ENCODE measurements around the gene IQCC. TPM values are rescaled to one million over a fixed set of nuclear protein-coding genes. Genes with fewer than 3 reads are reported as not detected.

IQCC gene
- total and polyA plus RNA-seq, 4 donors = 0.50 to 2.4 (median 1.0) TPM

DNA sequence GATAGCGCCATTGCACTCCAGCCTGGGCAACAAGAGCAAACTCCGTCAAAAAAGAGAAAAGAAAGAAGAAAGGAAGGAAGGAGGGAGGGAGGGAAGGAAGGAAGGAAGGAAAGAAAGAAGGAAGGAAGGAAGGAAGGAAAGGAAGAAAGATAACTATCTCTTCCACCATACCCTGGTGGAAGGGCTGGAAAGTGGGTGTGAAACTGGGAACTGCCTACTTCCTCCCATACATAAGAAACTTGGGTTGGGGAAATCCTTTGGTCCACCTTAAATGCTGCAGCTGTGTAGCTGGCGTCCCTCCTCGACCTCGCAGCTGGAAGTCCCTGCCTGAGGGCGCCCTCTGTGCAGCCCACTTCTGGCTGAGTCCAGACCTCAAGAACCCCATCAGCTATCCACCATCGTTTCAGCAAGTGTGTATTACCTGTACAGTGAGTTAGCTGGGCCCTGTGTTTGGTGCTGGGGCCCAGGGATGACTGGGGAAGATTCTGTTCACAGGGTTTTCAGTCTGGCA is 36.9 kb downstream of the IQCC start:
- Histone ChIP-seq H3K36me3 (ENCODE audit: control insufficient read depth in 1 of 2, insufficient read depth in 2 of 2, low read length in 1 of 2) (no peaks in the 10 kb centered on the region), H3K27ac (ENCODE audit: low read depth in 1 of 2, low read length in 2 of 2) (no peak overlapping the region), H3K9me3 (ENCODE audit: control insufficient read depth, low read length) (no peaks in the 10 kb centered on the region), H3K4me3 (ENCODE audit: low read length in 2 of 2) (no peak overlapping the region), H3K4me1 (ENCODE audit: control insufficient read depth in 1 of 2, insufficient read depth in 2 of 2, low read length in 2 of 2) (no peaks in the 10 kb centered on the region), H3K27me3 (ENCODE audit: control insufficient read depth in 1 of 2, insufficient read depth in 2 of 2, low read length in 1 of 2) (no peaks in the 10 kb centered on the region)
- no peak for ATAC-seq (ENCODE audit: low FRiP score)
- intact Hi-C loops (cut with DNase I) = no loop called here
- peak in 1 of 2 donors; percentile 50 for DNase-seq
- 22 to 27% methylated on average over 7 of the region's 7 CpGs for WGBS, 2 donors

DNA sequence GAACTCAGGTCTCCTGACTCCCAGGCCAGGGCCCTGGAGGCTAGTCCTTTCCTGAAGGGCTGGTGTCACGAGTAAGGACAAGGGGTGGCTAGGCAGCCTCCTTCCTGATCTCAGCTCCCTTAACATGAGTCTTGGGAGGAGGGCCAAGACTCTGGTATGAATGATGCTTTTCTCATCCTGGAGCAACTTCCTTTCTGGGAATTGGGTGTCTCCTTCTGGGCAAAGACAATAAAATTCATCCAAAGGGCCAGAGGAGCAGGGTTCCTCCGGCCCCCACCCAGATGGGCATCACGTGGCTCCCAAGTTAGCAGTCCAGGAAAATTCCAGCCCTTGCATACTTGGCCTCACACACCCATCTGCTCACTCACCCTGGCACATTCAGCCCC is 41.4 kb downstream of the IQCC start, which contains the start of gene FAM167B:
TSS of gene FAM167B (plus strand) at position 335 of the 386 bp plus-strand sequence. CDS start 200 bp downstream, outside the sequence.
- H3K36me3 ChIP-seq (ENCODE audit: control insufficient read depth in 1 of 2, insufficient read depth in 2 of 2, low read length in 1 of 2) = no peaks in the 10 kb centered on the region
- ATAC-seq (ENCODE audit: low FRiP score) = peak; percentile 70
- WGBS, 2 donors = 46 to 58% methylated on average over 3 of the region's 3 CpGs
- peak; percentile 59 to 80 for DNase-seq
- H3K27ac ChIP-seq (ENCODE audit: low read depth in 1 of 2, low read length in 2 of 2) = no peak within 1 kb of the TSS
- intact Hi-C loops (cut with DNase I) = no loop called here
- H3K4me3 ChIP-seq (ENCODE audit: low read length in 2 of 2) = no peak within 1 kb of the TSS
- no peaks in the 10 kb centered on the region for H3K9me3 ChIP-seq (ENCODE audit: control insufficient read depth, low read length)
- no peaks in the 10 kb centered on the region for H3K27me3 ChIP-seq (ENCODE audit: control insufficient read depth in 1 of 2, insufficient read depth in 2 of 2, low read length in 1 of 2)
- H3K4me1 ChIP-seq (ENCODE audit: control insufficient read depth in 1 of 2, insufficient read depth in 2 of 2, low read length in 2 of 2) = no peaks in the 10 kb centered on the region

DNA sequence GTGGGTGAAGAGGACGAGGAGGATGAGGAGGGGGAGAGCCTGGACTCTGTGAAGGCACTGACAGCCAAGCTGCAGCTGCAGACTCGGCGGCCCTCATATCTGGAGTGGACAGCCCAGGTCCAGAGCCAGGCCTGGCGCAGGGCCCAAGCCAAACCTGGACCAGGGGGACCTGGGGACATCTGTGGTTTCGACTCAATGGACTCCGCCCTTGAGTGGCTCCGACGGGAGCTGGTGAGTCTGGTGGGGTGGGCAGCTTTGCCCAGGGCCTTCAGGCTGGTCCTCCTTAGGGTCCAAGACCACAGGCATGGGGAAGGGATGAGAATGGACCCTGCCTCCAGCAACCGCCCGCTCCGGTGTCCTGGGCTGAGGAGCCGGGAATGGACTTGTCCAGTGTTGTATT is 42.0 kb downstream of the IQCC start:
- peak in 1 of 2 donors; percentile 49 for DNase-seq
- Histone ChIP-seq H3K27ac (ENCODE audit: low read depth in 1 of 2, low read length in 2 of 2) (no peak overlapping the region), H3K9me3 (ENCODE audit: control insufficient read depth, low read length) (no peaks in the 10 kb centered on the region), H3K4me3 (ENCODE audit: low read length in 2 of 2) (no peak overlapping the region), H3K4me1 (ENCODE audit: control insufficient read depth in 1 of 2, insufficient read depth in 2 of 2, low read length in 2 of 2) (no peaks in the 10 kb centered on the region), H3K27me3 (ENCODE audit: control insufficient read depth in 1 of 2, insufficient read depth in 2 of 2, low read length in 1 of 2) (no peaks in the 10 kb centered on the region), H3K36me3 (ENCODE audit: control insufficient read depth in 1 of 2, insufficient read depth in 2 of 2, low read length in 1 of 2) (no peaks in the 10 kb centered on the region)
- ATAC-seq (ENCODE audit: low FRiP score) = no peak
- 78 to 79% methylated on average over 12 of the region's 12 CpGs for WGBS, 2 donors
- intact Hi-C loops (cut with DNase I) = no loop called here

DNA sequence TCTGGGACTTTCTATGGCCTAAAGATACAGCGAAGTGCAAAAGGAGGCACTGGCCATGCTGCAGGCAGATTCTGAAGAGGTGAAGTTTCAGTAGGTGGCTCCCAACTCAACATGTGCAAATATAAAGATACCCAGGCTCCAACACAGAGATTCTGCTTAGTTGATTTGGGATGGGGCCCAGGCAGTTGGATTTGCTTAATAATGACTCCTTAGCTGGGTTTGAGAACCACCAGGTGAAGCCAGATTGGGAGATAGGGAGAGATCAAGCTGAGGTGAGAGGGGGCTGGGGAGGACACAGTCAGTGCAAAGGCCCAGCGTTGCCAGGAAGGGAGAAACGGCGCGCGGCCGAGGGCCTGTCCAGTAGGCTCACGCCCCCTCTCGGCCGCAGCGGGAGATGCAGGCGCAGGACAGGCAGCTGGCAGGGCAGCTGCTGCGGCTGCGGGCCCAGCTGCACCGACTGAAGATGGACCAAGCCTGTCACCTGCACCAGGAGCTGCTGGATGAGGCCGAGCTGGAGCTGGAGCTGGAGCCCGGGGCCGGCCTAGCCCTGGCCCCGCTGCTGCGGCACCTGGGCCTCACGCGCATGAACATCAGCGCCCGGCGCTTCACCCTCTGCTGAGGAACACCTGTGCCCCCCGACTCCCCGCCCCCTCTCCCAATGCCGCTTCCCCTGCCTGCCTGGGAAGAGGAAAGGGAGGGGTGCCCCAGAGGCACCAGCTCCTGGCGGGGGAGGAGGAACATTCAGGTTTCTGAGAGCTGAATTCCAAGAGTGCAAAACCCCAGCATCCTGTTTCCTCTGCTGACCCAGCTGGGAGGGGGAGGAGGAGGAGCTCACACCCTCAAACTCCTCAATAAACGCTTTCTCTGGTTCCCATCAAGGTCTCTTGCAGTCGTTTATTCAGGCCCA is 42.8 kb downstream of the IQCC start:
- WGBS, 2 donors = 17 to 18% methylated on average over 31 of the region's 31 CpGs
- intact Hi-C loops (cut with DNase I) = no loop called here
- peak; percentile 82 for ATAC-seq (ENCODE audit: low FRiP score)
- Histone ChIP-seq H3K4me3 (ENCODE audit: low read length in 2 of 2) (no peak overlapping the region), H3K27ac (ENCODE audit: low read depth in 1 of 2, low read length in 2 of 2) (no peak overlapping the region), H3K4me1 (ENCODE audit: control insufficient read depth in 1 of 2, insufficient read depth in 2 of 2, low read length in 2 of 2) (no peaks in the 10 kb centered on the region), H3K36me3 (ENCODE audit: control insufficient read depth in 1 of 2, insufficient read depth in 2 of 2, low read length in 1 of 2) (no peaks in the 10 kb centered on the region), H3K27me3 (ENCODE audit: control insufficient read depth in 1 of 2, insufficient read depth in 2 of 2, low read length in 1 of 2) (no peaks in the 10 kb centered on the region), H3K9me3 (ENCODE audit: control insufficient read depth, low read length) (no peaks in the 10 kb centered on the region)
- DNase-seq = peak; percentile 92 to 94

DNA sequence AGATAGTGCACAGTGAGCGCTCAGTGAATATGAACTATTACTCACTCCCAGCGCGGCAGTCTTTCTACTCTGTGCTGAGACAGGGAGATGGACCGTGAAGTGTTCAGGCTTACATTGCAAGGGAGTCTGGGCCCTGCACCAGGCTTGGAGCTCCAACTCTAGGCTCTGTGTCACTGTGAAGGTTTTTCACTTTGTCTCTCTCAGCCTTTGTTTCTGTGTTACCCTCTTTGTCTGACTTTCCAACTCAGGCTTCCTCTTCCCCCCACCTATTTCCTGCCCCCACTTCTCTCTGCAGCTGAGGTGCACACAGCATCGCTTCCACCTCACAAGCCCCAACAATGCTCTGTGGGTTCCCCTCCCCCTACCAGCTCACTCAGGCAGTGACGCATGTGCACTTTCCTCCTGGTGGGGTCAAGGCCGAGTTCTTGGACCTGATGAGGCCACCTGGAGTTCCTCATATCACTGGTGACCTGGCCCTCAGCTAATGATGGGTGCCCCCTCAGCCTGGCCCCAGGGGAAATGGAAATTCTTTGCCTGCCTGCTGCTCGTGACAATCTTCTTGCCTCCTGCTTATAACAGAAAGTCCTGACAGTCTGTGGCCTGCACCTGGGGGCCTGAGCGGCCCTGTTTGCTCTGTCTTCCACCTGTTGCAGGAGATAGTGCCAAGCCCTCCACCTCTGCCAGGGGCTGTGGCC is 44.5 kb downstream of the IQCC start:
- ATAC-seq (ENCODE audit: low FRiP score) (no peak), DNase-seq (no peak)
- H3K27me3 ChIP-seq (ENCODE audit: control insufficient read depth in 1 of 2, insufficient read depth in 2 of 2, low read length in 1 of 2) = no peaks in the 10 kb centered on the region
- H3K36me3 ChIP-seq (ENCODE audit: control insufficient read depth in 1 of 2, insufficient read depth in 2 of 2, low read length in 1 of 2) = no peaks in the 10 kb centered on the region
- intact Hi-C loops (cut with DNase I) = no loop called here
- H3K4me3 ChIP-seq (ENCODE audit: low read length in 2 of 2) = no peak overlapping the region
- no peaks in the 10 kb centered on the region for H3K9me3 ChIP-seq (ENCODE audit: control insufficient read depth, low read length)
- H3K27ac ChIP-seq (ENCODE audit: low read depth in 1 of 2, low read length in 2 of 2) = no peak overlapping the region
- WGBS, 2 donors = 78 to 83% methylated on average over 9 of the region's 9 CpGs
- H3K4me1 ChIP-seq (ENCODE audit: control insufficient read depth in 1 of 2, insufficient read depth in 2 of 2, low read length in 2 of 2) = no peaks in the 10 kb centered on the region

DNA sequence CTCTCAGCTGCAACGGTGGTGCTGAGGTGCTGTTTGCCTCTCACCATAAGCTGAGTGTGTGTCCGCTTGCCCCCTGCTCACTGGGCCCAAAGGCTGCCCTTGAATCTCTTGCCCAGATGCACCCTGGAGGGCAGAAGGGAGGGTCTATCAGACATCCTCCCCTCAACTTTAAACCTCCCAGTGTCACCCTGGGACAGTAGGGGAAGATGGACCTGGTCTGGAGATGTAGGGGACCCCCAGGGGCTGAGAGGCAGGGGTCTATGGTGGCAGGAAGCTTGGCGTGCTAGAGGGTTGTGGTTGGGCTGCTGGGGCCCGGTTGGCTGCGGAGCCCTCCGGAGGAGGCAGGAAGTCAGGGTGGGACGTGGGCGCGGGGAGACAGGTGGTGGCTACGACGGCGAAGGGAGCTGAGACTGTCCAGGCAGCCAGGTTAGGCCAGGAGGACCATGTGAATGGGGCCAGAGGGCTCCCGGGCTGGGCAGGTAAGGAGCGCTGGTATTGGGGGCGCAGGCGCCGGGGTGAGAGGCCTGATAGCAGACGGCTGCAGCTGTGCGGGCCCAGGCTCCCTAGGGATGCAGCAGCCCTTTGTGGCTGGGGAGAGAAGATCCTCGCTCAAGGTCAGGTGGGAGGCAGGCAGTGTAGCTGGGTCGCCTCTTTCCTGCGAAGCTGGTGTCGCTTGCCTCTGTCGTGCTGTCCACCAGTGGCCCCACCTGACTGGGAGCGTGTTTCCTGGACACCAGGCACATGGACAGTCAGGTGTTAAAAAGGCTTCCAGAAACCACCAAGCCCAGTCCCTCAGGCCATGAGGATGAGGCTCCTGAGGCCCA is 45.6 kb downstream of the IQCC start, which contains the start of gene LCK:
TSS of gene LCK (plus strand) at position 373 of the 824 bp plus-strand sequence. CDS start 23,065 bp downstream, outside the sequence.
- Histone ChIP-seq H3K9me3 (ENCODE audit: control insufficient read depth, low read length) (no peaks in the 10 kb centered on the region), H3K36me3 (ENCODE audit: control insufficient read depth in 1 of 2, insufficient read depth in 2 of 2, low read length in 1 of 2) (no peaks in the 10 kb centered on the region), H3K27me3 (ENCODE audit: control insufficient read depth in 1 of 2, insufficient read depth in 2 of 2, low read length in 1 of 2) (no peaks in the 10 kb centered on the region), H3K27ac (ENCODE audit: low read depth in 1 of 2, low read length in 2 of 2) (no peak within 1 kb of the TSS), H3K4me1 (ENCODE audit: control insufficient read depth in 1 of 2, insufficient read depth in 2 of 2, low read length in 2 of 2) (no peaks in the 10 kb centered on the region), H3K4me3 (ENCODE audit: low read length in 2 of 2) (no peak within 1 kb of the TSS)
- intact Hi-C loops (cut with DNase I) = no loop called here
- 83 to 86% methylated on average over 25 of the region's 25 CpGs for WGBS, 2 donors
- DNase-seq = no peak
- no peak for ATAC-seq (ENCODE audit: low FRiP score)

DNA sequence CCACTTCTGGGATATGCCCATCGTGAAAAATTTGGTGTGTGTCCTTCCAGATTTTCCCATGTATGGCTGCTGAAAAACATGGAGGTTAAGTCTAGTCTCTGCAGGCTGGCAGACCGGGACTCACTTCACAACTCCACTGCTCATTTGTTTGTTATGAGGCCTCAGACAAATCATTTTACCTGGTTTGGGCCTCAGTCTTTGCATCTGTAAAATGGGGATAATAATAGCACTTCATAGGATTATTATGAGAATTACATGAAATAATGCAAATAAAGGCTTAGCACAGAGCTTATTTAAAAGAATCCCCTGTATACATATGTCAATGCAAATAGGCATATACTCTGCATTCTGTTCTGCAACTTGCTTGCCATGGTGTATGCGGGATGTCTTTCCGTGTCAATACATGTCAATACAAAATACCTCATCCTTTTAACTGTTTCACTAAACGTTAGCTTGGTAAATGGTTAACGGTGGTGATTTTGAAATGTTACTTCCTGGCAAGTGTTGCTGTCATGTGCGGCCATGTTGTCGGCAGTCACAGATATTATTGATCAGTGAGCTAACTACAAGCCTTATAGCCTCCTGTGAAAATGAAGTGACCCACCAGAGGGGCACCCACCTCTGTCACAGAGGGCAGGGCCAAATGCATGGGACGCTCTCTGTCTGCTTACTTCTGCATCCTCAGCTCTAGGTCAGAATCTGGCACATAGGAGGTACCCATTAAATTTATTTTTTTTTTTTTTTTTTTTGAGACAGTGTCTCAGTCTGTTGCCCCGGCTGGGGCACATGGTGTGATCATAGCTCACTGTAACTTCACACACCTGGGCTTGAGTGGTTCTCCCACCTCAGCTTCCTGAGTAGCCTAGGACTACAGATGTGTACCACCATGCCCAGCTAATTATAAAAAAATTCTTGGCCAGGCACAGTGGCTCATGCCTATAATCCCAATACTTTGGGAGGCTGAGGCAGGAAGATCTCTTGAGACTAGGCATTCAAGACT is 49.9 kb downstream of the IQCC start:
- DNase-seq = no peak
- Histone ChIP-seq H3K36me3 (ENCODE audit: control insufficient read depth in 1 of 2, insufficient read depth in 2 of 2, low read length in 1 of 2) (no peaks in the 10 kb centered on the region), H3K9me3 (ENCODE audit: control insufficient read depth, low read length) (no peaks in the 10 kb centered on the region), H3K4me3 (ENCODE audit: low read length in 2 of 2) (no peak overlapping the region), H3K4me1 (ENCODE audit: control insufficient read depth in 1 of 2, insufficient read depth in 2 of 2, low read length in 2 of 2) (no peaks in the 10 kb centered on the region), H3K27ac (ENCODE audit: low read depth in 1 of 2, low read length in 2 of 2) (no peak overlapping the region), H3K27me3 (ENCODE audit: control insufficient read depth in 1 of 2, insufficient read depth in 2 of 2, low read length in 1 of 2) (no peaks in the 10 kb centered on the region)
- ATAC-seq (ENCODE audit: low FRiP score) = no peak
- 87 to 89% methylated on average over 10 of the region's 10 CpGs for WGBS, 2 donors
- intact Hi-C loops (cut with DNase I) = no loop called here

Measured in aorta (tissue), 5 donors.